G401.6 (cell line): ENCODE measurements around the gene NEIL3.
A peak's percentile ranks its signal among the peaks of the same experiment; 100 is the strongest.

ENCODE experiments used
- FAIRE-seq: peaks from 2 replicates; lab custom pipeline; 2012; peaks lifted over from hg19 to GRCh38; lab: Jason Lieb, UNC

NEIL3 gene

GRCh38 chr4:177309522-177310371 lies at the start of gene NEIL3:
Gene NEIL3, plus strand, starts transcription at chr4:177309874. Its CDS starts 80 bp downstream, at chr4:177309954.
- peak; percentile 77 for FAIRE-seq

GRCh38 chr4:177263818-177264217 lies 45.9 kb upstream of the NEIL3 start:
- FAIRE-seq = no peak

- no peak for FAIRE-seq
Measured at GRCh38 chr4:177264788-177265422, 44.8 kb upstream of the NEIL3 start.

GRCh38 chr4:177265729-177266128 lies 43.9 kb upstream of the NEIL3 start:
- FAIRE-seq = no peak

GRCh38 chr4:177266506-177266905 lies 43.2 kb upstream of the NEIL3 start:
- no peak for FAIRE-seq

GRCh38 chr4:177267911-177268310 lies 41.8 kb upstream of the NEIL3 start:
- no peak for FAIRE-seq

- no peak for FAIRE-seq
Measured at GRCh38 chr4:177271091-177271490, 38.6 kb upstream of the NEIL3 start.

- no peak for FAIRE-seq
Measured at GRCh38 chr4:177271915-177272766, 37.5 kb upstream of the NEIL3 start.

GRCh38 chr4:177275999-177276398 lies 33.7 kb upstream of the NEIL3 start:
- FAIRE-seq = no peak

- no peak for FAIRE-seq
Measured at GRCh38 chr4:177281351-177281909, 28.2 kb upstream of the NEIL3 start.

GRCh38 chr4:177282284-177282835 lies 27.3 kb upstream of the NEIL3 start:
- FAIRE-seq = no peak

- no peak for FAIRE-seq
Measured at GRCh38 chr4:177283167-177283566, 26.5 kb upstream of the NEIL3 start.

- FAIRE-seq = no peak
Measured at GRCh38 chr4:177285953-177286352, 23.7 kb upstream of the NEIL3 start.

GRCh38 chr4:177287255-177287654 lies 22.4 kb upstream of the NEIL3 start:
- no peak for FAIRE-seq

GRCh38 chr4:177288335-177288734 lies 21.3 kb upstream of the NEIL3 start:
- FAIRE-seq = no peak

GRCh38 chr4:177290780-177291179 lies 18.9 kb upstream of the NEIL3 start:
- FAIRE-seq = no peak

- FAIRE-seq = no peak
Measured at GRCh38 chr4:177292171-177292570, 17.5 kb upstream of the NEIL3 start.

- no peak for FAIRE-seq
Measured at GRCh38 chr4:177293208-177294033, 16.3 kb upstream of the NEIL3 start.

- no peak for FAIRE-seq
Measured at GRCh38 chr4:177297785-177298391, 11.8 kb upstream of the NEIL3 start.

- FAIRE-seq = no peak
Measured at GRCh38 chr4:177301126-177301639, 8.5 kb upstream of the NEIL3 start.
